Tibial nerve (tissue), 4 donors: Measurements from ENCODE around the gene INPP5B.
"Not testable (repeated sequence)": the region's sequence is repeated elsewhere in the genome, so short reads cannot be mapped to it uniquely, and the experiment has no call there.

Experiments
- EP300 ChIP-seq, 2 donors: sonication (generic); formaldehyde crosslinking; IDR thresholded peaks; one replicate each; pipeline ENCODE4 v1.6.1; 2017; ENCODE audit warnings: antibody characterized with exemption in 2 of 2, mild to moderate bottlenecking in 1 of 2
- TF ChIP-seq, protein P1 (sequence below), 5 experiments: fragments of 200-600 bp in 3 of 5; fragments of 450-650 bp in 2 of 5; sonication (generic) in 3 of 5; IDR thresholded peaks; one replicate each; pipeline ENCODE4 v1.5.1; 2016 to 2019; ENCODE audit warnings: antibody characterized with exemption in 5 of 5, mild to moderate bottlenecking in 3 of 5, moderate library complexity in 2 of 5

GRCh38 chr1:37973684-37974083 is 26.8 kb upstream of the INPP5B start:
- TF ChIP-seq, protein P1, sequence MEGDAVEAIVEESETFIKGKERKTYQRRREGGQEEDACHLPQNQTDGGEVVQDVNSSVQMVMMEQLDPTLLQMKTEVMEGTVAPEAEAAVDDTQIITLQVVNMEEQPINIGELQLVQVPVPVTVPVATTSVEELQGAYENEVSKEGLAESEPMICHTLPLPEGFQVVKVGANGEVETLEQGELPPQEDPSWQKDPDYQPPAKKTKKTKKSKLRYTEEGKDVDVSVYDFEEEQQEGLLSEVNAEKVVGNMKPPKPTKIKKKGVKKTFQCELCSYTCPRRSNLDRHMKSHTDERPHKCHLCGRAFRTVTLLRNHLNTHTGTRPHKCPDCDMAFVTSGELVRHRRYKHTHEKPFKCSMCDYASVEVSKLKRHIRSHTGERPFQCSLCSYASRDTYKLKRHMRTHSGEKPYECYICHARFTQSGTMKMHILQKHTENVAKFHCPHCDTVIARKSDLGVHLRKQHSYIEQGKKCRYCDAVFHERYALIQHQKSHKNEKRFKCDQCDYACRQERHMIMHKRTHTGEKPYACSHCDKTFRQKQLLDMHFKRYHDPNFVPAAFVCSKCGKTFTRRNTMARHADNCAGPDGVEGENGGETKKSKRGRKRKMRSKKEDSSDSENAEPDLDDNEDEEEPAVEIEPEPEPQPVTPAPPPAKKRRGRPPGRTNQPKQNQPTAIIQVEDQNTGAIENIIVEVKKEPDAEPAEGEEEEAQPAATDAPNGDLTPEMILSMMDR (IDR thresholded peaks at IDR 0.05) = not testable (repeated sequence)
- TF ChIP-seq EP300 (IDR thresholded peaks at IDR 0.05) = not testable (repeated sequence)
